NCI-H524 (cell line): ENCODE measurements around the gene PCDHGA8.
"Not testable (repeated sequence)": the region's sequence is repeated elsewhere in the genome, so short reads cannot be mapped to it uniquely, and the experiment has no call there.

ENCODE experiments used
- DNase-seq, 2 experiments: peaks; one replicate each; lab custom pipeline; 2025; lab: John Stamatoyannopoulos, UW

The PCDHGA8 gene

DNA sequence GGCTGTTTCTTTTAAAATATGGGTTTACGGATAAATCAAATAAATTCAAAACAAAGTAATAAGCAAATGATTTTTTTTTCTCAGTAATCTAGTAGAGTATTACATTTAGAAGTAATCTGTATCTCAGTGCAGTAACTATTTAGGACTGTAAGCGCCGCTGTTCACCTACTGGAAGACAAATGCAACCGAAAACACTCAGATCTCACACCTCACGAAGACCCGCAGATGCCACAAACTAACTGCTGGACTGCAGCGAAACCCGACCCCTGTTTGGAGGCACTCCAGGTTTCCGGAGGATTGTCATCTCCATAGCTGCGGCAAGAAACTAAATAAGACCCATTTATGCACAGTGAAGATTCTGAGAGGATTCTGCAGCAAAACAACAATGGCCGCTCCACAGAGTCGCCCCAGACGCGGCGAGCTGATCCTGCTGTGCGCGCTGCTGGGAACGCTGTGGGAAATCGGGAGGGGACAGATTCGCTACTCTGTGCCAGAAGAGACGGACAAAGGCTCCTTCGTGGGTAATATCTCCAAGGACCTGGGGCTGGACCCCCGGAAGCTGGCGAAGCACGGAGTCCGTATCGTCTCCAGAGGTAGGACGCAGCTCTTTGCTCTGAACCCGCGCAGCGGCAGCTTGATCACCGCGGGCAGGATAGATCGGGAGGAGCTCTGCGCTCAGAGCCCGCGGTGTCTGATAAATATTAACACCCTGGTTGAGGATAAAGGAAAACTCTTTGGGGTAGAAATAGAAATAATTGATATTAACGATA lies at the start of gene PCDHGA8:
Gene PCDHGA8 (plus strand): TSS at position 205 of the 770 bp plus-strand sequence. CDS start 181 bp downstream, at position 386.
- DNase-seq = no peak

DNA sequence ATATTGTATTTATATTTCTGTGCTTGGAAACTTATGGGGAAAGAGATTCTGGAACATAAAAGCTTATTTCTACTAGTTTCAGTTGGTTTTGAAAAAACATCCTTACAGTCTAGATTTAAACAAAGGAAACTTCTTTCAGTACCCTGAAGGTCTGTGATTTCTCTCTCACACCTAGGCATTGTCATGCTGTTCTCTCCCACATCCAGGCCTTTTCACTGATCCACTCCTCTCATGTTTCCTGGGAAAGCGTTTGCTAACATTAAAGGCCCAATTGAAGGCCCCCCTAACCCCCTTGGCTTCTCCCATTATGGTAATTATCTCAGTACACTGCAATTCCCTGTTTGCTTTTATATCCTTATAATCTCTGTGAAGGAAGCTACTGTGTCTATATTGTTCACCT lies 49.7 kb upstream of the PCDHGA8 start:
- no peak for DNase-seq

GRCh38 chr5:141343242-141343952 lies 49.0 kb upstream of the PCDHGA8 start, which contains the start of gene PCDHGA3:
PCDHGA3 (plus strand) TSS chr5:141343829; CDS start chr5:141344034, 205 bp downstream.
- peak in 1 of 2 experiments; percentile 0 for DNase-seq

- no peak for DNase-seq
Observed at GRCh38 chr5:141343953-141344463, 48.4 kb upstream of the PCDHGA8 start.

DNA sequence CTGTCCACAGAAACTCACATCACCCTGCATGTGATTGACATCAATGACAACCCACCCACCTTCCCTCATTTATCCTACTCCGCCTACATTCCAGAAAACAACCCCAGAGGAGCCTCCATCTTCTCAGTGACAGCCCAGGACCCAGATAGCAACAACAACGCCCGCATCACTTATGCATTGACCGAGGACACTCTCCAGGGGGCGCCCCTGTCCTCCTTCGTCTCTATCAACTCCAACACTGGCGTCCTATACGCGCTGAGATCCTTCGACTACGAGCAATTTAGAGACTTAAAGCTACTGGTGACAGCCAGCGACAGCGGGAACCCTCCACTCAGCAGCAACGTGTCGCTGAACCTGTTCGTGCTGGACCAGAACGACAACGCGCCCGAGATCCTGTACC lies 47.1 kb upstream of the PCDHGA8 start:
- DNase-seq = no peak

GRCh38 chr5:141346017-141346416 lies 46.4 kb upstream of the PCDHGA8 start:
- not testable (repeated sequence) for DNase-seq

DNA sequence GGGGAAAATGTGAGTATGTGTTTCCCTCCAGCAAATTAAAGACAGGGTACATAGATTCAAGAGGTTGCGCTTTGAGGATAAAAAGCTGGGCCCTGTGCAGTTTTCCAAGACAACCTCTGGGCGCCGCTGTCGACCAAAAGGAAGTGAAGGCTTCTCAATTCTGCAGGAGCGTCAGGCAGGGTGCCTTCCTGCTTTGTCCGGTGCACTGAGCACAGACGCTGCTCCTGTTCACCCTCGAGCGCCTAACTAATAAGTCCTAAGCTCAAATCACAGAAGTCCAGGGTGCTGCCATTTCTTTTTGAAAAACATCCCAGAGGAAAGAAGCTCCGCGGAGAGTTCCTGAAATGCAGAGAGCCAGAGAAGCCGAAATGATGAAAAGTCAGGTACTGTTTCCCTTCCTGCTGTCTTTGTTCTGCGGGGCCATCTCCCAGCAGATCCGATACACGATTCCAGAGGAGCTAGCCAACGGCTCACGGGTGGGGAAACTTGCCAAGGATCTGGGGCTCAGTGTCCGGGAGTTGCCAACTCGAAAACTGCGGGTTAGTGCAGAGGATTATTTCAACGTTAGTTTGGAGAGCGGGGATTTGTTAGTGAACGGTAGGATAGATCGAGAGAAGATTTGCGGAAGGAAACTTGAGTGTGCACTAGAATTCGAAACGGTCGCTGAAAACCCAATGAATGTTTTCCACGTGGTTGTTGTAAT lies 42.4 kb upstream of the PCDHGA8 start, which contains the start of gene PCDHGB1:
Gene PCDHGB1 (plus strand): TSS at position 183 of the 703 bp plus-strand sequence. CDS start 162 bp downstream, at position 345.
- DNase-seq = peak; percentile 2 to 25

- DNase-seq = no peak
Observed at GRCh38 chr5:141351591-141351990, 40.8 kb upstream of the PCDHGA8 start.

GRCh38 chr5:141354900-141355469 lies 37.4 kb upstream of the PCDHGA8 start, which contains the start of gene PCDHGA4:
PCDHGA4 (plus strand) TSS chr5:141355021; CDS start chr5:141355108, 87 bp downstream.
- DNase-seq = no peak

DNA sequence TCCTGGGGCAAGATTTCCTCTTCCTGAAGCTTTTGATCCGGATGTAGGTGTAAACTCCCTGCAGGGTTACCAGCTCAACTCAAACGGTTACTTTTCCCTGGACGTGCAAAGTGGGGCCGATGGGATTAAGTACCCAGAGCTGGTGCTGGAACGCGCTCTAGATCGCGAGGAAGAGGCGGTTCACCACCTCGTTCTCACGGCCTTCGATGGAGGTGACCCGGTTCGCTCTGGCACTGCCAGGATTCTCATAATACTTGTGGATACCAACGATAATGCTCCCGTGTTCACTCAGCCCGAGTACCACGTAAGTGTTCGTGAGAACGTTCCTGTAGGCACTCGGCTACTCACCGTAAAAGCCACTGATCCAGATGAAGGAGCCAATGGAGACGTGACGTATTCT lies 36.8 kb upstream of the PCDHGA8 start:
- DNase-seq = no peak

- DNase-seq = no peak
Observed at GRCh38 chr5:141356133-141356532, 36.3 kb upstream of the PCDHGA8 start.

GRCh38 chr5:141356950-141357349 lies 35.5 kb upstream of the PCDHGA8 start:
- no peak for DNase-seq

DNA sequence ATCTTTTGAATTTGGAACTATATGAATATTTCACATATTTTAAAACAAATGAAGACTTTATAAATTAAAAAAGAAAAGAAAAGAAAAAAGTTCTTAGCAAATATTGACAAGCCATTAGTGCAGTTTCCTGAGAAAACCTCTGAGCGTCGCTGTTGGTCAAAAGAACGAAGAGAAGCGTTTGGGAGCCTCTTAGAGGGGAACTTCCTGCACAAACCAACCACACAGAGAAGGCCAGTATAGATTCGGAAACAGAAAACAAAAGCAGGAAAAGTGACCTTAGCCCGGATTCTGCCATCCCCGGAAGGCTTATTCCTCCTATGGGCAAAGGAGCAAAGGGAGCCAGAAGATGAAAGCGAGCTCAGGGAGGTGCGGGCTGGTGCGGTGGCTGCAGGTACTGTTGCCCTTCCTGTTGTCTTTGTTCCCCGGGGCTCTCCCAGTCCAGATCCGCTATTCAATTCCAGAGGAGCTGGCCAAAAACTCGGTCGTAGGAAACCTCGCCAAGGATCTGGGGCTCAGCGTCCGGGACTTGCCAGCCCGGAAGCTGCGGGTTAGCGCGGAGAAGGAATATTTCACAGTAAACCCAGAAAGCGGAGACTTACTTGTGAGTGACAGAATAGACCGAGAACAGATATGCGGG lies 32.5 kb upstream of the PCDHGA8 start, which contains the start of gene PCDHGB2:
Gene PCDHGB2 (plus strand): TSS at position 205 of the 637 bp plus-strand sequence. CDS start 142 bp downstream, at position 347.
- peak; percentile 41 to 54 for DNase-seq

DNA sequence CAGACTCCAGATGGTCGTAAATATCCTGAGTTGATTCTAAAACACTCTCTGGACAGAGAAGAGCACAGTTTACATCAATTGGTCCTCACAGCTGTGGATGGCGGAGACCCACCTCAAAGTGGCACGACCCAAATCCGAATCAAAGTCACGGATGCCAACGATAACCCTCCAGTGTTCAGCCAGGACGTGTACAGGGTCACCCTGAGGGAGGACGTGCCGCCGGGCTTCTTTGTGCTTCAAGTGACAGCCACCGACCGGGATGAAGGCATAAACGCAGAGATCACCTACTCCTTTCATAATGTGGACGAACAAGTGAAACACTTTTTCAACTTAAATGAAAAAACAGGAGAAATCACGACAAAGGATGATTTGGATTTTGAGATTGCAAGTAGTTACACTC lies 31.7 kb upstream of the PCDHGA8 start:
- DNase-seq = no peak

DNA sequence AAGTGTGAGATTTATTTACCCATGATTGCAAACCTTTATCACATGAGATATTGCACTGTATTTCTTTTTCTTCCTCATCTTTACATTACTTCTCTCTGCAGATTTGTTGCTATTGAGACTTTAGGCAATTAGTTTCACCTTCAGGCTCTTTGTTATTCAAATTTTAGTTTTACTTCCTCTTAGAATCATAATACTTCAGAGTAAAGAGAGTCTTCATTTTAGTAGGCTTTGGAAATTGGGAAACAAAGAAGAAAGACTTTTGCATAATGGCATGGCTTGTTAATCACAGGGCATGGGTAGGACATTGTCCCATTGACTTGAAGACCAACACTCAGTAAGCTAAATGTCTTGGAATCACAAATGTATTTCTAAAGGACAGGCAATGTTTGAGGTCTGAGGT lies 29.7 kb upstream of the PCDHGA8 start:
- no peak for DNase-seq

GRCh38 chr5:141363952-141364660 lies 28.3 kb upstream of the PCDHGA8 start, which contains the start of gene PCDHGA5:
PCDHGA5 (plus strand) TSS chr5:141364162; CDS start chr5:141364331, 169 bp downstream.
- no peak for DNase-seq

DNA sequence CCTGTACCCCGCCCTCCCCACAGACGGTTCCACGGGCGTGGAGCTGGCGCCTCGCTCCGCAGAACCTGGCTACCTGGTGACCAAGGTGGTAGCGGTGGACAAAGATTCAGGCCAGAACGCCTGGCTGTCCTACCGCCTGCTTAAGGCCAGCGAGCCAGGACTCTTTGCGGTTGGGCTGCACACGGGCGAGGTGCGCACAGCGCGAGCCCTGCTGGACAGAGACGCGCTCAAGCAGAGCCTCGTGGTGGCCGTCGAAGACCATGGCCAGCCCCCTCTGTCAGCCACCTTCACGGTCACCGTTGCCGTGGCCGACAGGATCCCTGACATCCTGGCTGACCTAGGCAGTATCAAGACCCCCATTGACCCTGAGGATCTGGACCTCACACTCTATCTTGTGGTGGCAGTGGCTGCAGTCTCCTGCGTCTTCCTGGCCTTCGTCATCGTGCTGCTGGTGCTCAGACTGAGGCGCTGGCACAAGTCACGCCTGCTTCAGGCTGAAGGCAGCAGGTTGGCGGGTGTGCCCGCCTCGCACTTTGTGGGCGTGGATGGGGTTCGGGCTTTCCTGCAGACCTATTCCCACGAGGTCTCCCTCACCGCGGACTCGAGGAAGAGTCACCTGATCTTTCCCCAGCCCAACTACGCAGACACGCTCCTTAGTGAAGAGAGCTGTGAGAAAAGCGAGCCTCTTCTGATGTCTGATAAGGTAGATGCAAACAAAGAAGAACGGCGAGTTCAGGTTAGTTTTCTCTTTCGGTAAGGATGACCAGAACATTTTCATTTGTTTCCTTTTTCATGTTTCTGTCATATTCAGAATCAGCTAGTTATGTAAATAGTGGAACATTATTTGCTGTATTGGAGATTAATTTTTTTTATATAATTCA lies 26.2 kb upstream of the PCDHGA8 start:
- DNase-seq = no peak

GRCh38 chr5:141369994-141370848 lies 22.2 kb upstream of the PCDHGA8 start, which contains the start of gene PCDHGB3:
PCDHGB3 (plus strand) TSS chr5:141370242; CDS start chr5:141370395, 153 bp downstream.
- DNase-seq = no peak
